HuH-7 (cell line): Measurements from ENCODE around the gene ACADVL.

ENCODE experiments used
- DNase-seq: peaks from one replicate; pipeline ENCODE4 v3.0.0; 2011; ENCODE audit warnings: low spot score

Gene ACADVL

DNA sequence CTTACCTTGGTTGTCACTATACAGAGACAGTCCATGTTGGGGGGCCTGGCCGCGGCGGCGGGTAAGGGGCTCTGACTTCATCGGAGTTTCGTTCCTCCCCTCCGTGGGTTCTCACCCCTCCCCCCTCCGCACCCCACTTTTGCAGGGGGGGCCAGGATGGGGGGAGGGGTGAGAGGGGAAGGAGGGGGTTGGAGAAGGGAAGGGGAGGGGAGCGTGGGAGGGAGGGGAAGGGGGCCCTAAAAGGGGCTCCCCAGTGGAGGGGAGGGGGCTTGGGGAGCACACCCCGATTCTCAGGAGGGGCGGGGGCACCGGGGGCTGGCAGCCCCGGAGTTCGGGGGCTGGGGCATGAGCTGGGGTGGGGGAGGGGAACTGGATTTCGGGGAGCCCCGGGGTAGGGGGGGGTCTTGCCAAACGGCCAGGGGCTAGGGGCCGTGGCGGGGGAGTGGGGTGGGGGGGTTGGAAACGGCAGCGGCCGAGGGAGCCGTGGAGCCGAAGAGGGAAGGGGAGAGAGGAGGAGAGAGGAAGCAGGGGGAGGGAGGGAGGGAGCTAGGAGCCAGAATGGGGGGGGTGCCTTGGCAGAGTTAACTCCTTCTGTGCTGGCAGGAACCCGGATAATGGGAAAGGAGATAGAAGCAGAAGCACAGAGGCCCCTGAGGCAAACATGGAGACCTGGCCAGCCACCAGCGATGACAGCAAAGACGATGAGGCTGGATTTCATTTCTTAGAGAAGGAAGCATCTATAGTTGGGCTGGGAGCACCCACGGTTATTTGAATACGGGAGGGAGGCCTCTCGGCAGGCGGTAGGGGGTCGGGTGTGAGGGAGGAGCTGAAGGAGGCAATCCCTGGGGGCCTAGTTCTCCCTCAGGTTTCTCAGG, 2.4 kb upstream of the ACADVL start:
- DNase-seq, result no peak

DNA sequence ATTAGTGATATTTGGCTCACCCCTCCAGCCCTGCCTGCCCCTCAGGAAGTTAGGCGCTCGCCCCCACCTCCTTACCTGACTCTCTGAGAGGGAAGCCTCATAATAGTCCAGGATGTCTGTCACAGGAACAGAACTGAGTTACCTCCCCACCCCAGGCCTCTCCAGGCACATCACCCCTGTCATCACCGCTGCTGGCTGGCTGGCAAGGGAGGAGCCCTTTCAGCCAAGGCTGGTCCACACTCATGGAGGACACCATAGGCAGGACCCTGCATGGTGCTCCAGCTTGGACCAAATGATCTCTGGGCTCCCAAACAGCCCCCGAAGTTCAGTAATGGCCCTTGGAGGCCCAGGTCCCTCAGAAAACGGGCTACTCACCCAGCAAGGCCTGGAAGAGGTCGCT, 1.6 kb upstream of the ACADVL start:
- no peak for DNase-seq

DNA sequence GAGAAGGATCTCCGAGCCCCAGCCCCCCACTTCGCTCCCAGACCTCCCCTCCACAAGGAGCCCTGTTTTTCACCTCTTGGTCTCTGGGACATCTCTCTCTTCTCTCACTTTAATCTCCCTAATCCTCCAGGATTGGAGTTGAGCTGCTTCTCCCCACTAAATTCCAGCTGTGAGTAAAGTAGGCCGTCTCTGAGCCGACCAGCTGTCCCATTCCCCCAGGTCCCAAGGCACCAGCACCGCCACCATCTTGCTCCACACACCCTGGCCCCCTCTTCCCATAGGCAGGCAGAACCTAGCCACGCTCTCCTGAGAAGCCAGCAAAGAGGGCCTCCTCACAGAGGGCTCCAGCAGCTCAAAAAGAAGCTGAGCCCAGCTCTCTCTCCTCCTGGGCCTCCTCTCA, 980 bp upstream of the ACADVL start:
- no peak for DNase-seq

DNA sequence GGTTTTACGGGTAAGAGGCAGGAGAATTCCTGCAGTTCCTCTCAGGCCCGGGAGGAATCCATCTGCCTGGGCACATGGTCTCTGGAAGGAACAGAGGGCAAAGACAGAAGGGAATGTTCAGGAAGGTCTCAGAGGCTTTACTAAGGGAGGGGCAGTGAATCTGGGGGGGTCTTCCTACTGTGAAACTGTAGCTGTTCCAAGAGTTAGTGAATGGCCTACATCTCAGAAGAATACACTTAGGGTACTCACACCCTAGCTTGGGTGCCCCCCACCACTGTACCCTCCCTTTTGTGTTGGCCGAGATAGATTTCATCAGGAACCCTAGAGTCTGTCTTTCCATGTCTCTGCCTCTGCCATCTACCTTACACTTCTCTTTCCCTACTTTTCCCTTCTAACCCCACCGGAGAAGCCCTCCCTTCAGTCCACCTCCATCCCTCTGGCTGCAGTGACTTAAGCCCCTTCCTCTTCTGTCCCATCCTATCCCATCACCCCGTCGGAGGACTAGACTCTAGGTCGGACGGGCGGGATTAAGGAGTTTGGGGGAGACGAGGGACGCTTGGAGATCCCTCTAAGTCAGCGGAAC, 418 bp upstream of the ACADVL start:
- DNase-seq, result no peak

DNA sequence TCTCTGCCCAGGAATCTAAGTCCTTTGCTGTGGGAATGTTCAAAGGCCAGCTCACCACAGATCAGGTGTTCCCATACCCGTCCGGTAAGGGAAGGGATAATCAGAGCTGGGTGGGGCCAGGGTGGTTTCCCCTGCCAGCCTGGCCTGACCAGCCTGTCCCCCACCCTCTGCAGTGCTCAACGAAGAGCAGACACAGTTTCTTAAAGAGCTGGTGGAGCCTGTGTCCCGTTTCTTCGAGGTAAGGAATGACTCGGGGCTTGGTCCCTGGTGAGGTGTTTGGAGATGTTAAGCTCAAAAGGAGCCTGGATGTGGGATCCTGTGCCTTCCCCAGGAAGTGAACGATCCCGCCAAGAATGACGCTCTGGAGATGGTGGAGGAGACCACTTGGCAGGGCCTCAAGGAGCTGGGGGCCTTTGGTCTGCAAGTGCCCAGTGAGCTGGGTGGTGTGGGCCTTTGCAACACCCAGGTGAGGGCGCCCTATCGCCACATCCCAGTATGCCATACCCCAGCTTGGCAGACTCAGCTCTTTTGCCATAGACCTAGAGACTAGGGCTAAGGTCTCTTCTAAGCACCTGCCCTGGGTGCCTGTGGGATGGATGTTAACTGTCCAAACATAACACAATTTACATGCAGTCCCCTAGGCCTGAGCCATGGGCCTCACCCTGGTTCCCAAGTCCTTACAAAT, 997 bp downstream of the ACADVL start:
- DNase-seq, result no peak

DNA sequence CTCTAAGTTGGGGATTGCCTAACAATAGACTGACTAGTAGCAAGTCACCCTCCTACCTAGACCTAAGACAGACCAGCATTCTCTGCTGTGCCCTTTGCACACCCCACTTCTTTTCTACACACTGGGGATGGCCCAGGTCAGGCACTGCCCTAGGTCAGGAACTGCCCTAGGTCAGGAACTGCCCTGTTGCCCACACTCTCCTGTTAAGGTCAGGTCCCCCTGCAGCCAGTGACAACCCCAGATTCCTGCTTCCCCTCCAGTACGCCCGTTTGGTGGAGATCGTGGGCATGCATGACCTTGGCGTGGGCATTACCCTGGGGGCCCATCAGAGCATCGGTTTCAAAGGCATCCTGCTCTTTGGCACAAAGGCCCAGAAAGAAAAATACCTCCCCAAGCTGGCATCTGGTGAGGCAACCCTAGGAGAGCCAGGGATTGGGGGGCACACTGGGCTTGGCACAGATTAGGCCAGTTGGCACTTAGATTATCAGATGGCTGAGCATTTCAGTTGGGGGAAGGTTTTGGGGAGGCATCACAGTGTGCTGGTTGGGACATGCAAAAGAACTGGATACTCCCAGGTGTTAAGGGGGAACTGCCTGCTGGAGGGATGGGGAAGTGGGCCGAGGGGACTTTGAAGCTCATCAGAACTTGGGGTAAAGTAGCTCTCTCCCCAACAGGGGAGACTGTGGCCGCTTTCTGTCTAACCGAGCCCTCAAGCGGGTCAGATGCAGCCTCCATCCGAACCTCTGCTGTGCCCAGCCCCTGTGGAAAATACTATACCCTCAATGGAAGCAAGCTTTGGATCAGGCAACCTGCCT, 1.7 kb downstream of the ACADVL start:
- no peak for DNase-seq

DNA sequence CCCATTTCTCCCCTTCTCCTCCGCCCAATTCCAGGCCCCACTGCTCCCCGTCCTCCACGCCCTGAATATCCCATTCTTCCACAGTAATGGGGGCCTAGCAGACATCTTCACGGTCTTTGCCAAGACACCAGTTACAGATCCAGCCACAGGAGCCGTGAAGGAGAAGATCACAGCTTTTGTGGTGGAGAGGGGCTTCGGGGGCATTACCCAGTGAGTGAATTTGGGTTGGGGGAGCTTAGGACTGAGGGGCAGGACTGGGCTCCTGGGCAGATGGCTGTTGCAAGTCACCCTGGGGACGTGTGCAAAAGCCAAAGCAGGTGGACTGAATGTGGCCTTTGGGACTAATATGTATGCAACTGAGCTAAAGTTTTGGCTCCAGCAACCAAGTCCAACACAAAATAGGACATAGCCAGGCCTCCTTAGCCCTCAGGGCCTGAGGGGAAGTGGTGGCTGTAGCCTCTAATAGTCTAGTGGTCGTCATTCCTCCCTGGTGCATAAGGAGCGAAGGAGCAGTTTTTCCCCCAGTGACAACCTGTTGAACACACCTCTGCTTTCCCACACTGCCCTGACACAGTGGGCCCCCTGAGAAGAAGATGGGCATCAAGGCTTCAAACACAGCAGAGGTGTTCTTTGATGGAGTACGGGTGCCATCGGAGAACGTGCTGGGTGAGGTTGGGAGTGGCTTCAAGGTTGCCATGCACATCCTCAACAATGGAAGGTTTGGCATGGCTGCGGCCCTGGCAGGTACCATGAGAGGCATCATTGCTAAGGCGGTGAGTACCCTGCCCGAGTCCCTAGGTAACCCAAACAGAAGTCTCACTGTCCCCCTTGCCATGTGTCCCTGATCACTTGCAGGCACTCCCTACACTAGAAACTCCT, 2.6 kb downstream of the ACADVL start:
- DNase-seq, result no peak

DNA sequence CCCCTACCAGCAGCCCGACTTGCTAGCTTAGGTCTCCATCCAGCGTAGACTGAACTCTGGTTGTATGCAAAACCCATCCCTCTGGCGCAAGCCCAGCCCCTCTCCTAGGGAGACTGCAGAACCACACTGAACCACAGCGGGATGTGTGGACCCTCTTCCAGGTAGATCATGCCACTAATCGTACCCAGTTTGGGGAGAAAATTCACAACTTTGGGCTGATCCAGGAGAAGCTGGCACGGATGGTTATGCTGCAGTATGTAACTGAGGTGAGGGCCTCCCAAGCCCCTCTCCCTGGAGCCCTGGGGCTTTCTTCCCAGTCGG, 3.2 kb downstream of the ACADVL start:
- DNase-seq, result no peak

DNA sequence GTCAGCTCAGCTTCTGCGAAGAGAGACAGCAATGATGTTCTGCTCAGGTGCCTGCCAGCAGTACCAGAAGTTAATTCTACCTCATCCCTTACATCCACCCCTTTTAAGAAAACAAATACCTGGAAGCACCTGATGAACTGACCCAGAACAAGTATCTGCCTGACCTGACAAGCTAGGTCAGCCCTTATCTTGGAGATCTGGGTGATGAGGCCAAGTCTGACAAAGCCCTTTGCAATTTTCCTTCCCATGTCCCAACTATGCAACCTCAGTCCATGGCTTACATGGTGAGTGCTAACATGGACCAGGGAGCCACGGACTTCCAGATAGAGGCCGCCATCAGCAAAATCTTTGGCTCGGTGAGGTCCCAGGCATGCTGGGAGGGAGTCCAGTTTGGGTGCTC, 3.6 kb downstream of the ACADVL start:
- DNase-seq, result no peak

DNA sequence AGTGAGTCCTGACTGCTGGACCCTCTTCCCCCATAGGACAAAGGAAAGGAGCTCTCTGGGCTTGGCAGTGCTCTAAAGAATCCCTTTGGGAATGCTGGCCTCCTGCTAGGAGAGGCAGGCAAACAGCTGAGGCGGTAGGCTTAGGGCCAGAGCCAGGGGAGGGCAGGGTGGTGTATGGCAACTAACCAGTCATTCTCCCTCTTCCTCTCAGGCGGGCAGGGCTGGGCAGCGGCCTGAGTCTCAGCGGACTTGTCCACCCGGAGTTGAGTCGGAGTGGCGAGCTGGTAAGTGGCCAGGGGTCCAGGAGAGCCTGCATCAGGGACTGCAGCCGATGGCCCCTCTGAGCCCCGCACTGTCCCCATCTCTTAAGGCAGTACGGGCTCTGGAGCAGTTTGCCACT, 4.4 kb downstream of the ACADVL start:
- DNase-seq, result no peak

DNA sequence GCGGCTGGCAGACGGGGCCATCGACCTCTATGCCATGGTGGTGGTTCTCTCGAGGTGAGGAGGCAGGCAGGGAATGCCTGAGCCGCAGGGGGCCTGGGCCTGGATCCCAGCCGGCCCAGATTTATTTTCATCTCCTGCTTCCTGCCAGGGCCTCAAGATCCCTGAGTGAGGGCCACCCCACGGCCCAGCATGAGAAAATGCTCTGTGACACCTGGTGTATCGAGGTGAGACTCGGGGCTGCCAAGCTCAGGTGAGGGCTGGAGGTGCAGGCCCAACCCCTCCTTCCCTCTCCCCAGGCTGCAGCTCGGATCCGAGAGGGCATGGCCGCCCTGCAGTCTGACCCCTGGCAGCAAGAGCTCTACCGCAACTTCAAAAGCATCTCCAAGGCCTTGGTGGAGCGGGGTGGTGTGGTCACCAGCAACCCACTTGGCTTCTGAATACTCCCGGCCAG, 4.9 kb downstream of the ACADVL start:
- no peak for DNase-seq

DNA sequence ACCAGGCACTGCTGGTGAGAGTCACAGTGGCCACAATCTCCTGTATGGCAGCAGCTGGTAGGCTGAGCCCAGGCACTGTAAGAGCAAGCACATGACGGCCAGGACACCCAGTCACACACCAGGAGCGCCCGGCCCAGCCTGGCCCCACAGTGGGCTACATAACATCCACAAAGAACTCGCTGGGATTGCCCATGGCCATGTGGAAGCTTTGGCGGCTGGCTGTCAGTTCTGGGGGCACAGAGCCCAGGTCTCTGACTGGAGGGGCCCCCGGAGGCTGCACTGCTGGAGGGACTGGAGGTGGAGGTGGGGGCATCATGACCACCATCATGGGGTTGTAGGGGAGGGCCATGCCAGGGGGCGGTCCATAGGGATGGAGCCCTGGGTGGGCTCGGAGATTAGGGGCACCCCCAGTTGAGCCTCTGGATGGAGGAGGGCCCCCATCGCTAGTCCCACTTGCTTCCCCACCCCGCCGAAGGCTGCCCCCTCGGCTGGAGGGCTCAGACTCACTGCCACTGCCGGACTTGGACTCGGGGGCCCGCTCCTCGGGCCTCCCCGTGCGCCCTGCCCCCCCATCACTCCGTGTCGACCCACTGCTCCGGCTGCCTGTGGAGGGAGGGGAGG, 6.1 kb downstream of the ACADVL start:
- no peak for DNase-seq

DNA sequence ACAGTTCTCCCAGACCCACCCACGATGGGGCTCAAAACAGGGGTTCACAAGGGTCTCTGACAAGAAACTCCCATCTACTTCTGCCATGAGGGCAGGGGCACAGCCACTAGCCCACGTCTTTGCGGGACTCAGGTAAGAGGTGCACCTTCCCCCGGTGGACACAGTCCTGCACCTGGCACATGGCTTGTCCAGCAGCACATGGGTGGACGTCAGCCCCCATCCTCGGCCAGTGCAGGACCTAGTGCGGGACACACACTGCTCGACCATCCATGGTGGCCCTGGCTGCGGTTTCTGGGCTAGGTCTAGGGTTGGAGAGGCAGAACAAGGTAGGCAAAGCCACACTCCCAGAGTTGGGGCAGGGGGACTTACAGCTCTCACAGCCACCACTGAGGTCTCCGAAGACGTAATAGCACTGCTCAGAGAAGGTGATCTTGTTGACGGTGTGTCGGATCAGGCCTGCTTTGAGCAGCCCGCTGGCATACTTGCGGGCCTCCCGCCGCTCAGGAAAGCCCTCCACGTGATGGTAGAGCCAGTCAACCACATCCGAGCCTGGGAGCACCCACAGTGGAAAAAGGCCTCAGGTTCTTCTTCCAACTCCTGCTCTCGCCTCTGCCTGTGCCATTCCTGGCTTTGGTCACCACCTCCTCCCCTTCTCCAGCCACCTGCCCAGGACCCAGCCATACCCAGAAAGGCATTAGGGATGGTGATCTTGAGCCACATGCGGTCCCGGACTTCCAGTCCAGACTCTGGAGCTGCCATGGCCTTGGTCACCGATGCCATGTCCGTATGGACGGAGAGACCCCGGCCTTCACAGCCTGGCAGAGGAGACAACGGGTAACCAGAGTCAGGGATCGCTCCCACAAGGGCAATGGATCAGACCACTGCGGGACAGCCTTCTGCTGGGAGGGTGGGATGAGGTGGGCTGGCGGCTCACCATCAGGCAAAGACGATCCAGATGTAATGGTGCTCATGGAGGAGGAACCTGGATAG, 7.3 kb downstream of the ACADVL start:
- DNase-seq, result no peak

DNA sequence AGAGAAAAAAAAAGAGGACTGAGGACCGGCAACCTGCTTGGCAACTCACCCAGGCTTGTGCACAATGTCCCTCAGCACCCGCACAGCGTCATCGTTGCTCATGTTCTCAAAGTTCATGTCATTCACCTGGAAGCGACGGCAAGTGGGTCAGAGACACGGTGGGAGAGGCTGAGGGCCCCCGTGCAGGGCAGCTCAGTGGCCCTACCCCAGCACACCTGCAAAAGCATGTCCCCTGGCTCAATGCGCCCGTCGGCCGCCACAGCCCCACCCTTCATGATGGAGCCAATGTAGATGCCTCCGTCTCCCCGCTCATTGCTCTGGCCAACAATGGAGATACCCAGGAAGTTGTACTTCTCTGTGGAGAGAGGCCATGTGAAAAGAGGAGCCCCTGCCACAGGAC, 9.2 kb downstream of the ACADVL start:
- DNase-seq, result no peak

DNA sequence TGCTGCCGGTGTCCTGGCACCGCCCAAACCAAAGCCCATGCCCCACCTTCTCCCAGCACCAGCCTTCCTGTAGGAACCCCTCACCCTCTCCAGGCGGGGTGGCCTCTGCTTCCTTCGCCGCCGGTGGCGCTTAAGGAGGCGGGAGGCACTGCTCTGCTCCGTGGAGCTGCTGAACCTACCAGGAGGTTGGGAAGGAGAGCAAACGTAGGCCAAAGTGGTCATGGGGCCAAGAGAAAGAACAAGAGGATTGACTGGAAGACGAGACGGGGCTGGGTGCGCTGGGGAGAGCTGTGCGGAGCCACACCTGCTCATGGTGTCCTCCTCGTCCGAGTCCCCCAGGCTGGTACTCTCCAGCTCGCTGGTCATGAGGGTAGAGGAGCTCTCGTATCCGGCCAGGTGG, 9.8 kb downstream of the ACADVL start:
- no peak for DNase-seq

DNA sequence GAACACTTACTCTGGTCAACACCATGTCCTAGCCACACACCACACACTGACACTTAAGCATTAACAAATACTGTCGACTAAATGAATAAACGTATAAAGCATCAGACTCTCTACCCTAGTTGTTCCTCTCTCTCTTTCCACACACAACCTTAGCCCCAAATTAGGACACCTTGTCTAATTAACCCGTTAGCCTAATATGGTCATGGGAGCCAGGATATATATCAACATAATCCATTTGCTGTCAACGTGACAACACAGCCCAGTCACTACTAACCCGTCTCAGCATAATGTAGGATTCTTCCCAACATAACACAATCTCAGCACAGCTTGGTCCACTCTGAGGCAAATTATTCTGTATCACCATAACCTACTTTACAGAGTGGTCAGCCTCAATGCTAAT, 12.4 kb downstream of the ACADVL start:
- DNase-seq, result no peak

DNA sequence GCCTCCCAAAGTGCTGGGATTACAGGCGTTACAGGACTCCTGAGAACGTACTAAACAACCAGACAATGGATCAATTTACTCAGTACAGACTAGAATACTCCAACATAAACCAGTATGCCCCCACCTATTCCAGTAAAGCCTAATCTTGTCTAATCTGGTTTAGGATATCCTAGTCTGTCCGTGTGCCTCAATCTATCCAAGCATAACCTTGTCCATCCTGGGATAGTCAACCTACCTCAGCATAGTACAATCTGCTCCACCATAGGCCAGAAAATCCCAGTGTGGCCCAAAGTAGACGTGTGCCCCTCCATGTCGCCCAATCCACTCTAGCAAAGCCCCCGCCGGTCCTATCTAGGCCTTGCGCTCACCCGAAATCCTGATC, 14.0 kb downstream of the ACADVL start:
- no peak for DNase-seq

DNA sequence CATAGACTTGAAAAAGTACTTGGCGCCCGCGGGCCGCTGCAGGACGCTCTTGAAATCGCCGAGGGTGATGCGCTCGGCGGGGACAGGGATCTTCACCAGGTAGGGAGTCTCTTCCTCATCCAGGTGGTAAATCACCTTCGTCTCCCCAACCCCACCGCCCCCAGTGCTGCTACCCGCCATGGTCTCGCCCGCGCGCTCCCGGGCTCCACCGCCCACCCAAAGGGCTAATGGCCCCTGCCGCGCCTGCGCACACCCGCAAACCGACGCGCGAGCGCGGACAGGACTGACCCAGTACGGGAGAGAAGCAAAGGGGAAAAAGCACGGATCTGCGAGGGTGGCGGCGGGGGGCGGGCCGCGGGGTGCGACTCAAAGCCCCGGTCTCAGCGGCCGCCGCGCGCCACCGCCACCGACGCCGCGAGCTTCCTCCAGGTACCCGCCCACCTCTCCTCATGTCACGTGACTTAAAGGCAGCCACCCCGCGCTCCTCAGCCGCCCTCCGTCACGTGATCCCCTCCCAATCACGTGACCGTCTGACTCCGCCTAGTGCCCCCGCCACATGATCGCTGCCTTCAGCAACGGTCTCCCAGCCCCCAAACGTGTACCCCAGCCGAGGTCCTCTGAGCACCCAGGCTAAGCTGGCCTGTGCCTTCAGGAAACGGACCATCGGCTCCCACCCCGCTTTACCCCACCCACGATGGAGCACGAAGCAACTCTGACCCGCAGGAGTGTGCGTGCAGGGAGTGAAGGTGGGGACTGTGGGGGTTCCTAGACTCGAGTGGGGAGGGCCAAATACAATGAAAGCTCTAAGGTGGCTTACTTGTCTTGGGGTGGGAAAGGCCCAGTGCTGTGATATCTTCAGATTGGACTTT, 14.6 kb downstream of the ACADVL start, which contains the start of gene DVL2:
Gene DVL2, minus strand, starts transcription at position 435 of the 869 bp plus-strand sequence. Its CDS starts 255 bp downstream, at position 180.
- DNase-seq, result peak; percentile 94
